Measurements from ENCODE around the gene CLEC17A.

Gene CLEC17A

GRCh38 chr19:14599548-14600147, 16.8 kb downstream of the CLEC17A start:
- DNase-seq (ENCODE audit: low read depth in 1 of 2, low spot score in 1 of 2) = no peak
- H3K4me3 ChIP-seq (replicated peaks; ENCODE audit: insufficient read depth, low read length) = no peak overlapping the region
- TF ChIP-seq REST (IDR thresholded peaks at IDR 0.05; ENCODE audit: insufficient replicate concordance, low read depth) (no peak), GABPA (IDR thresholded peaks at IDR 0.05; ENCODE audit: low read depth) (no peak), CTCF (IDR thresholded peaks at IDR 0.05; ENCODE audit: insufficient read depth, low read length) (no peak), SPI1 (IDR thresholded peaks at IDR 0.05; ENCODE audit: borderline replicate concordance, low read depth) (no peak), POLR2AphosphoS5 (IDR thresholded peaks at IDR 0.05; ENCODE audit: low read depth) (no peak)
- H3K27me3 ChIP-seq (ENCODE audit: insufficient read depth, poor library complexity, severe bottlenecking) = no peaks in the 10 kb centered on the region
- no peak overlapping the region for H3K27ac ChIP-seq (replicated peaks)

GRCh38 chr19:14603990-14604387, 21.1 kb downstream of the CLEC17A start:
- Histone ChIP-seq H3K27ac (replicated peaks) (no peak overlapping the region), H3K4me3 (replicated peaks; ENCODE audit: insufficient read depth, low read length) (no peak overlapping the region), H3K27me3 (ENCODE audit: insufficient read depth, poor library complexity, severe bottlenecking) (no peaks in the 10 kb centered on the region)
- no peak for DNase-seq (ENCODE audit: low read depth in 1 of 2, low spot score in 1 of 2)
- TF ChIP-seq POLR2AphosphoS5 (IDR thresholded peaks at IDR 0.05; ENCODE audit: low read depth) = no peak
- TF ChIP-seq CTCF (IDR thresholded peaks at IDR 0.05; ENCODE audit: insufficient read depth, low read length) = no peak
- TF ChIP-seq REST (IDR thresholded peaks at IDR 0.05; ENCODE audit: insufficient replicate concordance, low read depth) = no peak
- TF ChIP-seq SPI1 (IDR thresholded peaks at IDR 0.05; ENCODE audit: borderline replicate concordance, low read depth) = no peak
- no peak for TF ChIP-seq GABPA (IDR thresholded peaks at IDR 0.05; ENCODE audit: low read depth)

GRCh38 chr19:14606627-14607026, 23.7 kb downstream of the CLEC17A start:
- Histone ChIP-seq H3K27me3 (ENCODE audit: insufficient read depth, poor library complexity, severe bottlenecking) (no peaks in the 10 kb centered on the region), H3K27ac (replicated peaks) (no peak overlapping the region), H3K4me3 (replicated peaks; ENCODE audit: insufficient read depth, low read length) (no peak overlapping the region)
- no peak for DNase-seq (ENCODE audit: low read depth in 1 of 2, low spot score in 1 of 2)
- no peak for TF ChIP-seq SPI1 (IDR thresholded peaks at IDR 0.05; ENCODE audit: borderline replicate concordance, low read depth)
- TF ChIP-seq CTCF (IDR thresholded peaks at IDR 0.05; ENCODE audit: insufficient read depth, low read length) = no peak
- TF ChIP-seq GABPA (IDR thresholded peaks at IDR 0.05; ENCODE audit: low read depth) = no peak
- TF ChIP-seq POLR2AphosphoS5 (IDR thresholded peaks at IDR 0.05; ENCODE audit: low read depth) = no peak
- TF ChIP-seq REST (IDR thresholded peaks at IDR 0.05; ENCODE audit: insufficient replicate concordance, low read depth) = no peak

Measured in HL-60 (cell line).